Peyer's patch (tissue), 4 donors: Measurements from ENCODE around the gene PRSS16.

Experiments used
- CTCF ChIP-seq, 6 experiments: fragments of 450-650 bp in 4 of 6; fragments of 200-600 bp in 2 of 6; sonication (generic) in 1 of 6; IDR thresholded peaks; one replicate each; pipeline ENCODE4 v1.5.1; 2017 to 2019; ENCODE audit warnings: antibody characterized with exemption in 6 of 6, mild to moderate bottlenecking in 3 of 6, moderate library complexity in 1 of 6
- POLR2A ChIP-seq, 2 donors: fragments of 450-650 bp; IDR thresholded peaks; one replicate each; pipeline ENCODE4 v1.5.1; 2017; ENCODE audit warnings: antibody characterized with exemption in 2 of 2, mild to moderate bottlenecking in 2 of 2, moderate library complexity in 2 of 2

- no peak for TF ChIP-seq CTCF (IDR thresholded peaks at IDR 0.05)
- TF ChIP-seq POLR2A (IDR thresholded peaks at IDR 0.05) = no peak
Observed at GRCh38 chr6:27255866-27256265, 8.4 kb downstream of the PRSS16 start.
